ENCODE results near the gene MAPKAPK2.
"Not testable (repeated sequence)": the region's sequence is repeated elsewhere in the genome, so short reads cannot be mapped to it uniquely, and the experiment has no call there.

The MAPKAPK2 gene

GRCh38 chr1:206774093-206774492 is 89.4 kb downstream of the MAPKAPK2 start:
- DNase-seq (ENCODE audit: low read depth in 2 of 2), result no peak

- no peak for DNase-seq (ENCODE audit: low read depth in 2 of 2)
These were observed 91.5 kb downstream of the MAPKAPK2 start for GRCh38 chr1:206776229-206776628.

- no peak for DNase-seq (ENCODE audit: low read depth in 2 of 2)
These were observed 93.3 kb downstream of the MAPKAPK2 start for GRCh38 chr1:206778031-206778430.

DNA sequence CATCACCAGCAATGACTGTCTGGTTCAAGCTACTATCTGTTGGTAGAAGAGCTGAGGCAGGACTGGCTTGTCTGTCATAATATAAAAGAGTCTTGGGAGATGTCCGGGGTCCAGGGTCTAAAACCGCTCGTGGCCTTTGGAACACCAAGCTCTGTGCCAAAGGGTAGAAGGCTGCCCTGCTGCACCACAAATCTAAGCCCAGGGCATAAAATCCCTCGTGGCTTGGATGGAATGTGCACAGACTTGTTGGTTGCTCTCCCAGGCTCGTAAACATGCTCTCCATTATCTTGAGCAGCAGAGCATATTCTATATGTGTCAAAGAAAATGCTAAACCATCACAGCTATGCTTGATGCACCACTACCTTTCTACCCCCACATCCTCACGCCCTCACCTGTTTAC is 94.2 kb downstream of the MAPKAPK2 start:
- not testable (repeated sequence) for DNase-seq (ENCODE audit: low read depth in 2 of 2)

GRCh38 chr1:206779638-206780037 is 94.9 kb downstream of the MAPKAPK2 start:
- DNase-seq (ENCODE audit: low read depth in 2 of 2), result no peak

- DNase-seq (ENCODE audit: low read depth in 2 of 2), result no peak
These were observed 97.7 kb downstream of the MAPKAPK2 start for GRCh38 chr1:206782448-206782847.

GRCh38 chr1:206783506-206783905 is 98.8 kb downstream of the MAPKAPK2 start:
- DNase-seq (ENCODE audit: low read depth in 2 of 2), result no peak

Measured in stimulated activated CD8-positive, alpha-beta memory T cell treated with anti-CD3 and anti-CD28 coated beads, Interleukin-15, amount 100 ng/mL, for 4 hours (primary cell).